Activated T-helper 2 cell treated with anti-CD3 and anti-CD28 coated beads, Interferon-gamma antibody, Interleukin-2, Interleukin-4, amounts not matched to agents 10 μg/mL and 5 μg/mL and 100 μg/mL, durations not matched to agents 14 hours and 24 hours and 36 hours (primary cell): ENCODE data around the gene SLIT1. TPM values are rescaled to one million over a fixed set of nuclear protein-coding genes. Genes with fewer than 3 reads are reported as not detected.
A peak's percentile ranks its signal among the peaks of the same experiment; 100 is the strongest.

ENCODE experiments used
- DNase-seq: peaks from one replicate; pipeline ENCODE4 v3.0.0; 2021; ENCODE audit warnings: low spot score
- H3K27ac Mint-ChIP-seq: one replicate; pipeline ENCODE4 v1.8.0; 2021; ENCODE audit warnings: mixed read lengths
- H3K27me3 Mint-ChIP-seq: one replicate; pipeline ENCODE4 v1.8.0; 2021; ENCODE audit warnings: low read depth, mixed read lengths
- H3K36me3 Mint-ChIP-seq: one replicate; pipeline ENCODE4 v1.8.0; 2021; ENCODE audit warnings: low read depth, mixed read lengths
- H3K4me1 Mint-ChIP-seq: one replicate; pipeline ENCODE4 v1.8.0; 2021; ENCODE audit warnings: low read depth, mixed read lengths
- H3K4me3 Mint-ChIP-seq: one replicate; pipeline ENCODE4 v1.8.0; 2021; ENCODE audit warnings: low read depth, mild to moderate bottlenecking, moderate library complexity, mixed read lengths
- H3K9me3 Mint-ChIP-seq: one replicate; pipeline ENCODE4 v1.8.0; 2021; ENCODE audit warnings: mixed read lengths
- intact Hi-C: fragments of 100-400 bp; cut with micrococcal nuclease; formaldehyde crosslinking; loops from one replicate; pipeline ENCODE4 v1.15.1; 2023
- total RNA-seq: library from RNA; stranded (reverse); gene quantifications from 2 replicates; pipeline ENCODE4 v1.2.3, GENCODE V29; 2022

The SLIT1 gene
- total RNA-seq, 1 donor from 2014 or later = 0.21 TPM

- Mint-ChIP-seq H3K27ac (no peak overlapping the region), H3K36me3 (no peaks in the 10 kb centered on the region), H3K9me3 (no peaks in the 10 kb centered on the region), H3K4me1 (peaks cover 12% of the 10 kb centered on the region), H3K27me3 (peaks cover 56% of the 10 kb centered on the region), H3K4me3 (peak overlapping the region; percentile 79)
- no peak for DNase-seq
- intact Hi-C loops = no loop called here
These were observed 10.0 kb upstream of the SLIT1 start for GRCh38 chr10:97195706-97196222.

DNA sequence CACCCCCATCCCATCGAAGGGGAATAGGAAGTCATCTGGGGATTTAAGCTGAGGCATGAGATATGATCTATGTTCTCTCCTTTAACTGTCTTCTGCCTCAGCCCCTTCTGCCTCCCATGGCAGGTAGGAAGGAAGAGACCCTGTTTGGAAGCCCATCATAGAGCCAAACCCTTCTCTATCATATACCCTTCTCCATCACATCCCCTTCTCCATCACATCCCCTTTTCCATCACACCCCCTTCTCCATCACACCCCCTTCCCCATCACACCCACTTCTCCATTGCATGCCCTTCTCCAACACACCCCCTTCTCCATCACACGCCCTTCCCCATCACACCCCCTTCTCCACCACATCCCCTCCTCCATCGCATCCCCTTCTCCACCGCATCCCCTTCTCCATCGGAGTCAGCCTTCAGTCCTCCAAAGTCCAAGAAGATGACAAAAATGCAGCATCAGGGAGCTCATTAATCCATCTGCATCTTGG, 7.2 kb upstream of the SLIT1 start:
- H3K9me3 Mint-ChIP-seq = no peaks in the 10 kb centered on the region
- no peak for DNase-seq
- H3K36me3 Mint-ChIP-seq = no peaks in the 10 kb centered on the region
- peaks cover 10% of the 10 kb centered on the region for H3K4me1 Mint-ChIP-seq
- intact Hi-C loops = no loop called here
- H3K4me3 Mint-ChIP-seq = no peak overlapping the region
- H3K27ac Mint-ChIP-seq = no peak overlapping the region
- peaks cover 59% of the 10 kb centered on the region for H3K27me3 Mint-ChIP-seq

DNA sequence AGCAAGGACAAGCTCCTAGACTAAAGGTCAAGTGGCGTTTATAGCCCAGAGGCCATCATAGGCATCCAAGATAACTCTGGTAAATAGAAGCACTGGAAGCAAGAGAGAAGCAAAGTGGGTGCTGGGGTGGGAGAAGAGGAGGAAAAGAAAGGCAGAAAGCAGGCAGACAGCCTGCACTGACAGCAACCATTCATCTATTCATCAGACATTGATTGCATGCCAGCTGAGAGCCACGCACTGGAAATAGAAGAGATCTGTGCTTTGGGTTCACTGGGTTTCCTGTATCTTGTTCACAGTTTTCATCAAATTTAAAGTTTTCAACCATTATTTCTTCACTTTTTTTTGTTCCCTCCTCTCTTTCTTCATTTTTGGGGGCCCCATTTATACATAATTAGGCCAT, 4.7 kb upstream of the SLIT1 start:
- Mint-ChIP-seq H3K27ac (no peak overlapping the region), H3K4me1 (no peaks in the 10 kb centered on the region), H3K27me3 (peaks cover 60% of the 10 kb centered on the region), H3K36me3 (no peaks in the 10 kb centered on the region), H3K4me3 (no peak overlapping the region), H3K9me3 (no peaks in the 10 kb centered on the region)
- intact Hi-C loops = no loop called here
- no peak for DNase-seq

DNA sequence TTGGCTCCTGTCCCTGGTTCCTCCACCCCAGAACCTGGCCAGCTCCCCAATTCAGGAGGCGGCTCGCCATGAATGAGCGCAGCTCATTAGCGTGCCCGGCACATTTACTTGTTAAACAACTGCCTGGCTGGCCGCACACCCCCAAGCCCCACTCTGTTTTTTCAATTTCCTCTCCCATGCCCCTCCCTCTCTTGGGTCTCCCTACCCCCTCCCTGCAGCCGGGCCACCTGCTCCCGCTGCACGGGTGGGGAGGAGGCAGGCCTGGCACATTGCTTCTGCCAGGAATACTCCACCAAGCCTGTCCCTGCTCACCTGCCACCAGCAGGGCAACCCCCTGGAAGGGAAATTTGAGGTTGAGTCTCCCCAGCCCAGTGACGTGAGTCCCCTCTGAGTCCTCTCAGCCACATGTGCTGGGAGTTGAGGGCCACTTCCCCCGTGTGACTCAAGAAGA, 2.5 kb upstream of the SLIT1 start:
- no peak overlapping the region for H3K4me3 Mint-ChIP-seq
- intact Hi-C loops = no loop called here

GRCh38 chr10:97186911-97187310, 1.2 kb upstream of the SLIT1 start:
- Mint-ChIP-seq H3K4me1 (no peaks in the 10 kb centered on the region), H3K4me3 (no peak overlapping the region), H3K27ac (no peak overlapping the region), H3K27me3 (peaks cover 69% of the 10 kb centered on the region), H3K9me3 (no peaks in the 10 kb centered on the region), H3K36me3 (no peaks in the 10 kb centered on the region)
- DNase-seq = no peak
- intact Hi-C loops = no loop called here

More for the DNA sequence above, 2.5 kb upstream of the SLIT1 start:
- Mint-ChIP-seq H3K4me1 (no peaks in the 10 kb centered on the region), H3K36me3 (no peaks in the 10 kb centered on the region), H3K27me3 (peaks cover 68% of the 10 kb centered on the region), H3K9me3 (no peaks in the 10 kb centered on the region), H3K27ac (no peak overlapping the region)
- DNase-seq = no peak

GRCh38 chr10:97184971-97185325, 811 bp downstream of the SLIT1 start:
- H3K27me3 Mint-ChIP-seq = peaks cover 69% of the 10 kb centered on the region

GRCh38 chr10:97183314-97183713, 2.4 kb downstream of the SLIT1 start:
- no peak for DNase-seq
- no peaks in the 10 kb centered on the region for H3K36me3 Mint-ChIP-seq
- peaks cover 67% of the 10 kb centered on the region for H3K27me3 Mint-ChIP-seq
- H3K27ac Mint-ChIP-seq = no peak overlapping the region
- H3K9me3 Mint-ChIP-seq = no peaks in the 10 kb centered on the region
- no peak overlapping the region for H3K4me3 Mint-ChIP-seq
- intact Hi-C loops = no loop called here
- no peaks in the 10 kb centered on the region for H3K4me1 Mint-ChIP-seq

More at GRCh38 chr10:97184971-97185325, 811 bp downstream of the SLIT1 start:
- H3K9me3 Mint-ChIP-seq = no peaks in the 10 kb centered on the region
- peak overlapping the region; percentile 41 for H3K4me3 Mint-ChIP-seq
- no peaks in the 10 kb centered on the region for H3K4me1 Mint-ChIP-seq
- intact Hi-C loops = no loop called here
- no peak for DNase-seq
- no peaks in the 10 kb centered on the region for H3K36me3 Mint-ChIP-seq
- no peak overlapping the region for H3K27ac Mint-ChIP-seq

DNA sequence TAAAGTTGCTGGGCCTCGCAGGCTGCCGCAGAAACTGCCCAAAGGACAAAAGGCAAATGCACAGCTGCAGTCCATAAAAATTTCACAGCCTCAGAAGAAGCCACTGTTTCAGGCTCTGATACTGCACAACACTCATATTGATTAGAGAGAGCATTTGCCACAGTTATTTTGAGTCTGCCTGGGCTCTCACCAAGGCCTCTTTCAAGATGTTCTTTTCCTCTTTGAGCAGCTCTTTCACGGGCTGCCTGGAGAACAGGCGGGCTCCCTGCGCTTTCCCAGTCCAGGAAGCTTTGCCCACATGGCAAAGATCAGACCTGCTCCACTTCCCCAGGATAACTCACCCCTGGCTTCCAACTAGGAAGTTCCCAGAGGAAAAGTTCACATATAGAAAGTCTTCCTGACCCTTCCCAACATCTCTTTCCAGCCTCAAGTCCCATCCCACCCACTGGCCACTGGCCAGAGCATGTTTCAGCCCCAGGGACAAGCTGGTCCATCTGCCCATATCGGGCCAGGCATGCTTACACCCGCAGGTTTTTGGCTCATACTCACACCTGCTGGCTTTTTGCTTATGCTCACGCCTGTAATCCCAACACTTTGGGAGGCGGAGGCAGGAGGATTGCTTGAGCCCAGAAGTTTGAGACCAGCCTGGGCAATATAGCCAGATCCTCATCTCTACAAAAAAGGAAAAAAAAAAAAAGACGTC, 3.3 kb downstream of the SLIT1 start:
- intact Hi-C loops = no loop called here
- no peak for DNase-seq
- H3K4me3 Mint-ChIP-seq = no peak overlapping the region
- H3K27me3 Mint-ChIP-seq = peaks cover 63% of the 10 kb centered on the region
- no peaks in the 10 kb centered on the region for H3K4me1 Mint-ChIP-seq
- H3K27ac Mint-ChIP-seq = no peak overlapping the region
- H3K9me3 Mint-ChIP-seq = no peaks in the 10 kb centered on the region
- H3K36me3 Mint-ChIP-seq = no peaks in the 10 kb centered on the region

DNA sequence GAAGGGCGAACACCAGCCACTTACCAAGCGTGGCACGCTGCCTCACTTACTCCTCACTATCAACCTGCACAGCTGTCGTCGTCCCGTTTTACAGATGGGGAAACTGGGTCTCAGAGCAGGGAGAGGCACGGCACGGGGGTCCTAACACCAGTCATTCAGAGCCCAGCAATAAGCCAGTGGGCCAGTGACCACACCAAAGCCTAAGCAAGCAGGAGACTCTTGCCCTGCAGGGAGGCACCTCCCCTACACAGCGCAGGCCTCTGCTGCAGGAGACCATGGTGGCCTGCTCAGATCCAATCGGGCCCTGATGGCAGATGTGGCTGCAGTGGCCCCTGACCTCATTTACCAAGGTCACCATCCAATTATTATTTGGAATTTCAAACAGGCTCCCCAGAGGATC, 4.8 kb downstream of the SLIT1 start:
- intact Hi-C loops = no loop called here
- H3K27me3 Mint-ChIP-seq = peaks cover 50% of the 10 kb centered on the region
- DNase-seq = no peak
- H3K27ac Mint-ChIP-seq = no peak overlapping the region
- H3K4me3 Mint-ChIP-seq = no peak overlapping the region
- no peaks in the 10 kb centered on the region for H3K36me3 Mint-ChIP-seq
- no peaks in the 10 kb centered on the region for H3K9me3 Mint-ChIP-seq
- H3K4me1 Mint-ChIP-seq = no peaks in the 10 kb centered on the region

GRCh38 chr10:97180363-97180755, 5.4 kb downstream of the SLIT1 start:
- Mint-ChIP-seq H3K4me3 (no peak overlapping the region), H3K36me3 (no peaks in the 10 kb centered on the region), H3K9me3 (no peaks in the 10 kb centered on the region), H3K4me1 (no peaks in the 10 kb centered on the region), H3K27ac (no peak overlapping the region), H3K27me3 (peaks cover 48% of the 10 kb centered on the region)
- intact Hi-C loops = no loop called here
- DNase-seq = no peak

DNA sequence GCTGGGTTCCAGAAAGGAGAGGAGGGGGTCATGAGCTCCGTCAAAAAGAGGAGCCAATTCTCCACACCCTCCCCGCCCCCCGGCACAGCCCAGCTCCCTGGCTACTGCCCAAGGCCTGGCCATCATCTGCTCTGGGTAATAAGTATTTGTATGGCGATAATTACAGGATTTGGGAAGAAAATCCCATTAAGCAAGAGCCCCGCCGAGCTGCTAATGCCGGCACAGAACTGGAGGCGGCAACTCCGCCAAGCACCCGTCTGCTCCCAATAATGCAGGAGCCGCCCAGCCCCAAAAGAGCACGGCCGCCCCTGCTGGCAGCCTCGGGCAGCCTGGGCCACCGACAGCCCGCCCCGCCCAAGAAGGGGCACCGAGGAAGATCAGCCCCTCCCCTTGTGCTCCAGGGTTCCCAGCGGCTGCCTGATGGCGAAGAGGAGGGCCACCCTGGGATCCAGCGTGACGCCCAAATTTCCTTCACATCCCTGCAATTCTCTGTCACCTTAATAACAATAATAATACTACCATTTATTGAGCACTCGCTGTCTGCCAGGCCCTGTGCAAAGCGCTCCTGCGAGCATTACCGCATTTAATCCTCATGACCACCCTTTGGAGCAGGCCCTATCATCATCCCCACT, 5.9 kb downstream of the SLIT1 start:
- H3K9me3 Mint-ChIP-seq = no peaks in the 10 kb centered on the region
- DNase-seq = no peak
- H3K27me3 Mint-ChIP-seq = peaks cover 46% of the 10 kb centered on the region
- no peak overlapping the region for H3K4me3 Mint-ChIP-seq
- intact Hi-C loops = no loop called here
- no peaks in the 10 kb centered on the region for H3K4me1 Mint-ChIP-seq
- H3K27ac Mint-ChIP-seq = no peak overlapping the region
- no peaks in the 10 kb centered on the region for H3K36me3 Mint-ChIP-seq

- Mint-ChIP-seq H3K27ac (no peak overlapping the region), H3K4me1 (no peaks in the 10 kb centered on the region), H3K9me3 (no peaks in the 10 kb centered on the region), H3K36me3 (no peaks in the 10 kb centered on the region), H3K4me3 (no peak overlapping the region), H3K27me3 (peaks cover 40% of the 10 kb centered on the region)
- intact Hi-C loops = no loop called here
- DNase-seq = no peak
These were observed 6.4 kb downstream of the SLIT1 start for GRCh38 chr10:97179311-97179710.

GRCh38 chr10:97178074-97178473, 7.7 kb downstream of the SLIT1 start:
- DNase-seq = no peak
- intact Hi-C loops = no loop called here
- no peaks in the 10 kb centered on the region for H3K36me3 Mint-ChIP-seq
- H3K4me3 Mint-ChIP-seq = no peak overlapping the region
- peaks cover 28% of the 10 kb centered on the region for H3K27me3 Mint-ChIP-seq
- no peaks in the 10 kb centered on the region for H3K4me1 Mint-ChIP-seq
- no peak overlapping the region for H3K27ac Mint-ChIP-seq
- H3K9me3 Mint-ChIP-seq = no peaks in the 10 kb centered on the region
